ENCODE data around the gene E4F1. TPM values are rescaled to one million over a fixed set of nuclear protein-coding genes. Genes with fewer than 3 reads are reported as not detected.
A peak's percentile ranks its signal among the peaks of the same experiment; 100 is the strongest.

E4F1 gene
- total RNA-seq, 6 donors from 2014 or later, result 24.9 to 153 (median 32.9) TPM

DNA sequence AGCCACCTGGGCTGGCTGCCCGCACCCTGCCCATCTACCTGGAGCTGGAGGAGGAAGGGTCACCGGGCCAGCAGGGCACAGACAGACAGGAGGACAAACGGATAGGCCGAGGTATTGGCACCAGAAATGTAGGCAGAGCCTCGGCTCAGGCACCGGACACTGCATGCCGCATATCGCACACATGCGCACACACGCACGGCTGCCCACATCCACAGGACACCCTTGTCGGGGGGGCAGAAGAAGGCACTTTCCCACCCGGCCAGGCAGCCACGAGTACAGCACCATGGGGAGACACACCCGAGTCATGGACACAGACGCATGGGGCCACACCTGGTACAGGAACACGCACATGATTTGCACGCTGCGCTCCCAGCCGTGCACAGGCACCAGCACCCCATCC lies 41.4 kb upstream of the E4F1 start:
- Histone ChIP-seq H3K4me3 (no peak overlapping the region), H3K27ac (no peak overlapping the region), H3K36me3 (peaks cover 3 to 12% (median 9%) of the 10 kb centered on the region in 4 donors), H3K27me3 (no peaks in the 10 kb centered on the region), H3K9me3 (no peaks in the 10 kb centered on the region), H3K4me1 (peaks cover 0 to 5% (median 0%) of the 10 kb centered on the region in 4 donors)
- no peak for ATAC-seq (ENCODE audit: low FRiP score in 2 of 2)
- DNase-seq, result peak in 1 of 2 donors; percentile 58
- WGBS, 2 donors, result 96 to 97% methylated on average over 10 to 20 of the region's 20 CpGs
- TF ChIP-seq POLR2AphosphoS5 (IDR thresholded peaks at IDR 0.05) (no peak), EP300 (IDR thresholded peaks at IDR 0.05) (no peak), POLR2A (IDR thresholded peaks at IDR 0.05) (no peak)
- TF ChIP-seq, protein P1, sequence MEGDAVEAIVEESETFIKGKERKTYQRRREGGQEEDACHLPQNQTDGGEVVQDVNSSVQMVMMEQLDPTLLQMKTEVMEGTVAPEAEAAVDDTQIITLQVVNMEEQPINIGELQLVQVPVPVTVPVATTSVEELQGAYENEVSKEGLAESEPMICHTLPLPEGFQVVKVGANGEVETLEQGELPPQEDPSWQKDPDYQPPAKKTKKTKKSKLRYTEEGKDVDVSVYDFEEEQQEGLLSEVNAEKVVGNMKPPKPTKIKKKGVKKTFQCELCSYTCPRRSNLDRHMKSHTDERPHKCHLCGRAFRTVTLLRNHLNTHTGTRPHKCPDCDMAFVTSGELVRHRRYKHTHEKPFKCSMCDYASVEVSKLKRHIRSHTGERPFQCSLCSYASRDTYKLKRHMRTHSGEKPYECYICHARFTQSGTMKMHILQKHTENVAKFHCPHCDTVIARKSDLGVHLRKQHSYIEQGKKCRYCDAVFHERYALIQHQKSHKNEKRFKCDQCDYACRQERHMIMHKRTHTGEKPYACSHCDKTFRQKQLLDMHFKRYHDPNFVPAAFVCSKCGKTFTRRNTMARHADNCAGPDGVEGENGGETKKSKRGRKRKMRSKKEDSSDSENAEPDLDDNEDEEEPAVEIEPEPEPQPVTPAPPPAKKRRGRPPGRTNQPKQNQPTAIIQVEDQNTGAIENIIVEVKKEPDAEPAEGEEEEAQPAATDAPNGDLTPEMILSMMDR (IDR thresholded peaks at IDR 0.05), result no peak

DNA sequence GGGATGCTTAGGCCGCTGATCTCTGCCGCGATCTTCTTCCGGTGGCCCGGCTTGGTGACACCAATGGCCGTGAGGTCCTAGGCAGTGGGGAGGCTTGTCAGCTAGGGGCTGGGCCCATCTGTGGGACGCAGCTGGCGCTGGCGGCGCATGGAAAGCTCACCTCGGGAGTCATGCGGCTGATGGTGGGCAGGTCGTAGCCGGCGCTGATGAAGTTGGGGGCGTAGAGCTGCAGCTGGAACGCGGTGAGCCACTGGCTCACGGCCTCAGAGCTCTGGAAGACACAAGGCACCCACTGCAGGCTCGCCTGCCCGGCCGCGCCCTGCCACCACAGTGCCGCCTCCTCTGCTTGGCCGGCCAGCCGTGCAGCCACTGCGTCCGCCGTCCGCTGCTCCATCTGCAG lies 39.7 kb upstream of the E4F1 start:
- Histone ChIP-seq H3K36me3 (no peaks in the 10 kb centered on the region), H3K27ac (no peak overlapping the region), H3K4me1 (peaks cover 0 to under 1% (median 0%) of the 10 kb centered on the region in 4 donors), H3K27me3 (no peaks in the 10 kb centered on the region), H3K4me3 (no peak overlapping the region), H3K9me3 (no peaks in the 10 kb centered on the region)
- no peak for ATAC-seq (ENCODE audit: low FRiP score in 2 of 2)
- DNase-seq, result peak in 1 of 2 donors; percentile 82
- TF ChIP-seq, protein P1 (IDR thresholded peaks at IDR 0.05), result no peak
- TF ChIP-seq POLR2A (IDR thresholded peaks at IDR 0.05) (no peak), EP300 (IDR thresholded peaks at IDR 0.05) (no peak), POLR2AphosphoS5 (IDR thresholded peaks at IDR 0.05) (no peak)
- WGBS, 2 donors, result 91 to 93% methylated on average over 11 to 28 of the region's 30 CpGs

DNA sequence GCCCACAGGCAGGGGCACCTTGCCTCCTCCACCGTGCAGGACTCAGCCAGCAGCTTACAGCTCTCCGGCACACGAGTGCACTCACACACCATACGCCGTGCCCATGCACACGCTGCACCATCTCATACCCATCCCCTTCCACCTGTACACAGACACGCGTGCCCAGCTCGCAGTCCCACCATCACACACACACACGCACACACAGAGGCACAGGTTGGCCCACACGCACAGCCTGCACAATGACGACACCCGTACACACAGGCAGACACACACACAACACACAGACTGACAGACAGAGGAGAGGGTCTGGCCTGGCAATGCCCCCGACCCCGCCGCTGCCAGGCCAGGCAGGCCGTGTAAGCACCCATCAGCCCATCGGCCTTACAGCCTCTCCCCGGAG lies 39.0 kb upstream of the E4F1 start:
- H3K9me3 ChIP-seq, result no peaks in the 10 kb centered on the region
- ATAC-seq (ENCODE audit: low FRiP score in 2 of 2), result no peak
- H3K4me1 ChIP-seq, result no peaks in the 10 kb centered on the region
- no peaks in the 10 kb centered on the region for H3K36me3 ChIP-seq
- H3K27ac ChIP-seq, result no peak overlapping the region
- DNase-seq, result no peak
- TF ChIP-seq EP300 (IDR thresholded peaks at IDR 0.05), result no peak
- TF ChIP-seq POLR2AphosphoS5 (IDR thresholded peaks at IDR 0.05), result no peak
- TF ChIP-seq, protein P1 (IDR thresholded peaks at IDR 0.05), result no peak
- TF ChIP-seq POLR2A (IDR thresholded peaks at IDR 0.05), result no peak
- no peaks in the 10 kb centered on the region for H3K27me3 ChIP-seq
- no peak overlapping the region for H3K4me3 ChIP-seq
- WGBS, 2 donors, result 86 to 90% methylated on average over 9 to 18 of the region's 19 CpGs

DNA sequence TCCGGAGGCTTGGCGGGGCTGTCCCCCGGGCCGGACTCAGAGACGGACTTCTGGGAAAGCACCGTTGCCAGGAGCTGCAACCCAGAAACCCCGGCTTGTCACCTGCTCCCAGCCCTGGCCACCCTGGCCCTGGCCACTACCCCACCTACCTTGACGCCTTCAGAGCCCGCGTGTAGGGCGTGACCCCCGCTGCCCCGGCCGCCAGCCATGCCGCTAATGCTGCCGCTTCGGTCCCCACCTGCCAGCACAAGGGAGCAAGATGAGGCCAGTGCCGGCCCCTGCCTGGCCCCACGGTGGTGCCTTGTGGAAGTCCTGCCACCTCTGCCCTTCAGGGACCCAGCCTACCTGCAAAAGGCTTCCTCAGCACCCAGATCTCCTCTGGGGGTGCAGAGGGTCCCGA lies 38.4 kb upstream of the E4F1 start:
- no peaks in the 10 kb centered on the region for H3K9me3 ChIP-seq
- TF ChIP-seq, protein P1 (IDR thresholded peaks at IDR 0.05), result no peak
- no peak for TF ChIP-seq POLR2A (IDR thresholded peaks at IDR 0.05)
- TF ChIP-seq POLR2AphosphoS5 (IDR thresholded peaks at IDR 0.05), result no peak
- TF ChIP-seq EP300 (IDR thresholded peaks at IDR 0.05), result no peak
- DNase-seq (no peak), ATAC-seq (ENCODE audit: low FRiP score in 2 of 2) (no peak)
- H3K4me3 ChIP-seq, result no peak overlapping the region
- 80 to 85% methylated on average over 11 to 12 of the region's 20 CpGs for WGBS, 2 donors
- no peaks in the 10 kb centered on the region for H3K36me3 ChIP-seq
- H3K4me1 ChIP-seq, result no peaks in the 10 kb centered on the region
- no peaks in the 10 kb centered on the region for H3K27me3 ChIP-seq
- no peak overlapping the region for H3K27ac ChIP-seq

DNA sequence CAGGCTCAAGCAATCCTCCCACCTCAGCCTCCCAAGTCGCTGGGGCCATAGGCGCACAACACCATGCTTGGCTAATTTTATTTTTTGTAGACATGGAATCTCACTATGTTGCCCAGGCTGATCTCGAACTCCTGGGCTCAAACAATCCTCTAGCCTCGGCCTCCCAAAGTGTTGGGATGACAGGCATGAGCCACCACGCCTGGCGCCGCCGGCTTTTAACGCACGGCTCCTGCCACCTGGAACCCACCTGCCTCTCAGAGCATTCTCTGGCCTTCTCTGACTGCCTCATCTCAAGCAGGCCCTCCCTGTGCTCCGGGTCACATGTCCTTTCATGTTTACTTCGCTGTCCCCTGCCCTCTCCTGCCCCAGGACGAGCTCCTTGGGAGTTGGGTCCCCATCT lies 37.3 kb upstream of the E4F1 start:
- Histone ChIP-seq H3K4me3 (no peak overlapping the region), H3K36me3 (no peaks in the 10 kb centered on the region), H3K27me3 (no peaks in the 10 kb centered on the region), H3K27ac (no peak overlapping the region), H3K9me3 (no peaks in the 10 kb centered on the region), H3K4me1 (no peaks in the 10 kb centered on the region)
- TF ChIP-seq POLR2A (IDR thresholded peaks at IDR 0.05) (no peak), EP300 (IDR thresholded peaks at IDR 0.05) (no peak), POLR2AphosphoS5 (IDR thresholded peaks at IDR 0.05) (no peak)
- TF ChIP-seq, protein P1 (IDR thresholded peaks at IDR 0.05), result no peak
- ATAC-seq (ENCODE audit: low FRiP score in 2 of 2) (no peak), DNase-seq (peak in 1 of 2 donors; percentile 58)
- WGBS, 2 donors, result 87 to 91% methylated on average over 13 of the region's 13 CpGs
